ENCODE data around the gene SPON1.
"Not testable (repeated sequence)": the region's sequence is repeated elsewhere in the genome, so short reads cannot be mapped to it uniquely, and the experiment has no call there.

SPON1 gene

DNA sequence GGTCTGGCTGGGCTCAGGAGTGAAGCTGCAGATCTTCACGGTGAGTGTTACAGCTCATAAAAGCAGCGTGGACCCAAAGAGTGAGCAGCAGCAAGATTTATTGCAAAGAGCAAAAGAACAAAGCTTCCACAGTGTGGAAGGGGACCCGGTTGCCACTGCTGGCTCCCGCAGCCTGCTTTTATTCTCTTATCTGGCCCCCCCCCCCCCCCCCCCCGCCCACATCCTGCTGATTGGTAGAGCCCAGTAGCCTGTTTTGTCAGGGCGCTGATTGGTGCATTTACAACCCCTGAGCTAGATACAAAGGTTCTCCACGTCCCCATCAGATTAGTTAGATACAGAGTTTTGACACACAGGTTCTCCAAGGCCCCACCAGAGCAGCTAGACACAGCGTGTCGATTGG is 128.1 kb downstream of the SPON1 start:
- not testable (repeated sequence) for DNase-seq

DNA sequence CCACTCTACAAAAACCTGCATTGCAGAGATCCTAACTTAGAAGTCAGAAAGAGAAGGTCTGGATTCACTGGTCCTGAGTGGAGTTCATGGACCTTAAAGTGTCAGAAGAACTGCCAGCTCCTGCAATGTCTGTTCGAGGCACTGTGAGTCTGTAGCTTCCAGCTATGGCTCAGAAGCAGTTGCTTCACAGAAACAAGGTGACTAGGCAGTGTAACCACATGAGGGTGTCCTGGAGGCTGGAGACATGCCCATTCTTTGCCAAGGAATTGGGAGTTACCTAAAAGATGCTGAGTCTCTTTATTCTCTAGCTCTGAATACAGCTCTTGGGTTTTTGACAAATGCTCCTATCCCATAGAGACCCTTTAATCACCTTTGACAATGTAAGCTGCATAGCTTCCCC is 130.5 kb downstream of the SPON1 start:
- DNase-seq: no peak

DNA sequence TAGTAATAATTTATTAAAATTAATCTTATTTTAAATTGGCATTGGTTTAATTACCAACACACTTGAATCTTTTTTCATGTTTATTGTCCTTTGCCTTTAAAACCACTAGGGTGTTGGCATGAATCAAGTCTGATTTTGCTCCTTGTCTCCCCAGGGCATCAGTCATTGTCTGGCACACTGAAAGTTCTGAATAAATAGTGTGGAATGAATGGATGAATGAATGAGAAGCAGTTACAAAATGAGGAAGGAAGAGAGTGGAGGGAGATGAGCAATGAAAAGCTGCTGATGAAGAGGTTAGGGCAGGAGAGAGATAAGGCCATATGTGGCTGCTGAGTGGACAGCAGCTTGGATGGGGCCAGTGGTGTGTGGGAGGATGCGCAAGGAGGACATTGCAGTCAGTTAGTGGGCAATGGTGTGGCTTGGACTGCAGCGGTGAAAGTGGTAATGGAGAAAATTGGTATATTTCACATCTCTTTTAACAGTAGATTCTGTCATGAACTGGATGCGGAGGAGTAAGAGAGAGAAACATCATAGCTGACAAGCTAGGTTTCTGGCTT is 132.0 kb downstream of the SPON1 start:
- DNase-seq: no peak

DNA sequence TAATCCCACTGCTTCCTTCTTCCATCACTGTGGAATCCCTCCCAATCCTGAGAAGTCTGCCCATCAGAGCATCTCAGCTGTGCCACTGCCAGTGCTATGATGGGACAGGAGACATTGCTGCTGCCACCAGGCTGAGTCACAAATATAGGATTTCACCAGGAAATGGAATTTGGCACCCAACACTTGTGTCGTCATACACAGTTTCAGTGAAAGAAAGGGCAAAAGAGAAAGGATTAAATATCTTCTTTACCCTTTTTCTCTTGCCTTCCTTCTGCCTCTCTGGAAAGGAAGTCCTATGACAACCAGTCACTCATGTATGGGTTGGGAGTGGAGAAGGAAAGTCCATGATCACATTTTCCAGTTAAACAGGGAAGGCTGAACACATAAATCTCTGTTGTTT is 133.4 kb downstream of the SPON1 start:
- DNase-seq: no peak

DNA sequence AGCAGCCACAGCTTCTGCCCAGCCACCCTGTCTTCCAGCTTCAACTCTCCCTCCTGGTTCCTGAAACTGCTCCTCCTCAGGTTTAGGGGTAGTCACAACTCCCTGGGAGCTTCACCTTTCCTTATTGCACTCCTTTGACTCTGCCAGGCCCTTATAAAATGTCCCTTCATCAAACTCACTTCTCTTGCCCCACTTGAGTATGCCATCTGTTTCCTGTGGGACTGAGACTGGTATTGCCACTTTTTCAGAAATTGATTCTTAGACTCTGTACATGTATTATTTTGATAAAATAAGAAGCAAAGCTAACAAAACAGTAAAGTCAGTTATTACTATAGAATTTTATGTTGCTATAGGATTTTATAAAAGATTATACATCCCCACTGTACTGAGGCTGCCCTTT is 134.1 kb downstream of the SPON1 start:
- DNase-seq: no peak

GRCh38 chr11:14101388-14101787 is 138.9 kb downstream of the SPON1 start:
- DNase-seq: no peak

DNA sequence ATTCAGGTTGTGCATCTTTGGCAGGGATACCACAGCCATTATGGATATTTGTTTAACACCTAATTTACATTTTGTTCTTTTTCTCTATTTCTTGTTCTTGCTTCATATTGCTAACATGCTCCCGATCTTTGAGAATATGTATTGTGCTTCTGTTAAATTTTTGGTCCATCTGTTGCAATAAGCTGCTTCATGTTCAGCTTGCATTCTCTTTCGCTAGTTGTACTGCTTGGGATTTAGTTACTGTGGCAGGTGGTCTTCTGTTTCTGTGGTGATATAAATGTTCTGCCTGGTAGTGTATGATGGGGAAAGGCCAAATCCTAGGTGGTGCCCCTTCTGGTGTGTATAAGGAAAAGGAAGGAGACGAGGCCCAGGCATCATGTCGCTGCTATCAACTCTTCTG is 140.2 kb downstream of the SPON1 start:
- DNase-seq: no peak

GRCh38 chr11:14105446-14105845 is 142.9 kb downstream of the SPON1 start:
- no peak for DNase-seq

- DNase-seq: no peak
Measured at GRCh38 chr11:14106303-14107049, 144.0 kb downstream of the SPON1 start.

- DNase-seq: no peak
Measured at GRCh38 chr11:14107050-14107430, 144.5 kb downstream of the SPON1 start.

- DNase-seq: no peak
Measured at GRCh38 chr11:14109742-14110141, 147.2 kb downstream of the SPON1 start.

GRCh38 chr11:14110629-14111028 is 148.1 kb downstream of the SPON1 start:
- DNase-seq: no peak

DNA sequence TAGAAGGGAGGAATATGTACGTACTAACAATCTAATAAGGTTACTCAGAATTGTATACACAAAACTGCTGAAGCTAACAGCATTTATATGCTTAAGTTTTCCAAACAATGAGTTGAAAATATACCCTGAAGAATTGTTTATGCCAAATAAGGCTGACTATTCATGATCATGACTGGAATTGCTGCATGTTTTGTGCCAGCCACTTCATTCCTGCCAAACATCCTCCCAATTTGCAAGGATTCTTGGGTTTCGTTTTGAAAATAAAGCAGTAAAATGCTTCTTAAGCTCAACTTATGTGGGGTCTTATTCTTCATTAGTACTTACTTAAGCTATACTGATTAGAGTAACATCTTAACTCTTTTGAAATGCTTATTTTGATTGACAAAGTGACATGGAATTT is 149.0 kb downstream of the SPON1 start:
- DNase-seq: no peak

GRCh38 chr11:14112721-14113120 is 150.2 kb downstream of the SPON1 start:
- DNase-seq: no peak

DNA sequence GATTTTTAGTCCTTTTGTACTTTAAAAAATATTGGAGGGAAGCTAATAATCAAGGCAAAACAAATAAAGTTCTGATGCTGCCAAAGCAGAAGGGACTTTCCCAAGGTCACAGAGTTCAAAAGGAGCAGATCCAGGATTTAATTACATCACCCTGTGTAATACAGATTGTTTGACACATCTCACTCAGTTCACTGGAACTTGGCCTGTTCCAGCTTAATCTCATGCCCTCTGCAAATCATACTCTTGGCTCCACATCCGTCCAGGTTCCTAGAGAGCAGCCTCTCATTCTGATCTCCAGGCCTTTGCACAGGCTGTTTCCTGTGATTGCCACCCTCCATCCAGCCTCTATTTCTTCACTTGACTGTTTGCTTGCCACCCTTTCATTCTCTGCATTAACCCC is 151.7 kb downstream of the SPON1 start:
- DNase-seq: no peak

DNA sequence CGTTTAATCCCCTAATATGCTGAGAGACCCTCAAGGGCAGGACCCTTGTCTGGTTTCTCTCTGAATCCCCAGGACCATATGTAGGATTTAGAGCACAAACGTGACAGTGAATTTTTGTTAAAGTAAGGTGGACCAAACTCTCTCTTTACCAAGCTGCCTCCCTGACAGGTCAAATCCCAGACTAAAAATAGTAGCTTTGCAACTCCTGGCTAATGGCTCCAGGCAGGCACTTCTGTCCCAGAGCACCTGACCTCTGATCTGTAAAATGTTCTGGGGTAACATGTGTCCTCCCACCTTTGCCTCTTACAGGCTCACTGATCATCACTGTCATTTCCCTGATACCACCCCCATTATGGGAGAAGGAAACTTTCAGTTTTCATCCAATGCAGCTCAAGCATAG is 152.3 kb downstream of the SPON1 start:
- no peak for DNase-seq

DNA sequence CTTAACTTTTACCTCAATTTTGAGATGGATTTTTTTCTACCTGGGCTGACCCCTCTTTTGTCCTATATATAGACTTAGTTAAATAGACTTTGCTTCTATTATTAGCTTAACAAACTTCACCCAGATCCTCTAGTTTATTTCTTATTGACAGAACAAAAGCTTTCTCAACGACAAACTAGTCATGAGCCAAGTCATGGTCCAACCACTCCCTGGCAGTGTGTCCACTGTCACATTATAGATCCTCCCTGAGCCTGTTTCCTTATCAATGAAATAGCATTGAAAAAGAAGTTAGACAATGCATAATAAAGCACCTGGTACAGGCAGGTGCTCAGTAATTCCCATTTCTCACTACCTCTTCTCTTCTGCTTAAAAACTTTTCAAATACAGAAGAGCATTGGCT is 155.1 kb downstream of the SPON1 start:
- DNase-seq: no peak

DNA sequence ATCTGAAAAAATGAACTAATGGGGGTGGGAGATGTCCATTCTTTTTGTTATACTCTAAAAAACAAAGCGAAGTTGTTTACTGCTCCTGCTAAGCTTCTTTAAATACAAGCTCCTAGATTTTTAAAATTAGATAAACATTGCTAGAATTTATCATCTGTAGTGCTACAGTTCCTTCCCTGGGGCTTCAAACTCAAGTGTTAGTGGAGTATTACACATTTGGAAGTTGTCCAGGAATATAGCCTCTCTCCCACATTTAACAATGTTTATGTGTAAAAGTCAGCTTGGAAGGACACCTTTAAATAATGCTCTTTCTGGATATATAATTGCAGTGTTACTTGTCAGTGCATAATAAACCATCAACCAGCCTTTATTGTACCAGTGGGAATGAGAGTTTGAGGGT is 155.5 kb downstream of the SPON1 start:
- DNase-seq: no peak

DNA sequence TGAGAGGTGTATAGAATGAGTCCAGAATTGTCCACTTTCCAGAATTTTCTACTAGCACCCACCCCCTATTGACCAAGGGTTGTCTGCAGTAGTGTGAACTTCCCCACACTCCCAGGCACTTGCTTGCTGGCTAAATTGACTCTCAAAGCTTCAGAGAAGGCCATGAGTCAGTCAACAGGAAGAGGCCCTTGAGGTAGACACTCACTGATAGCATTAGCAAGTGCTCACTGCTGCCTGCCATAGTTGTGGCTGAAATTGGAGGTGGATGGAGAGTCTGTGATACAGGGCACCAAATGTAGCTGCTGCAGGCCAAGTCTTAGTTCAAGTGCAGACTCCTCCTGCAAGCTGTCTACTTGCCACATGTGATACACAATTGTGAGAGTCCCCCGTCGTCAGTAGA is 156.8 kb downstream of the SPON1 start:
- no peak for DNase-seq

- DNase-seq: no peak
Measured at GRCh38 chr11:14124350-14124749, 161.8 kb downstream of the SPON1 start.

- no peak for DNase-seq
Measured at GRCh38 chr11:14124886-14125285, 162.4 kb downstream of the SPON1 start.

GRCh38 chr11:14125529-14125928 is 163.0 kb downstream of the SPON1 start:
- no peak for DNase-seq

DNA sequence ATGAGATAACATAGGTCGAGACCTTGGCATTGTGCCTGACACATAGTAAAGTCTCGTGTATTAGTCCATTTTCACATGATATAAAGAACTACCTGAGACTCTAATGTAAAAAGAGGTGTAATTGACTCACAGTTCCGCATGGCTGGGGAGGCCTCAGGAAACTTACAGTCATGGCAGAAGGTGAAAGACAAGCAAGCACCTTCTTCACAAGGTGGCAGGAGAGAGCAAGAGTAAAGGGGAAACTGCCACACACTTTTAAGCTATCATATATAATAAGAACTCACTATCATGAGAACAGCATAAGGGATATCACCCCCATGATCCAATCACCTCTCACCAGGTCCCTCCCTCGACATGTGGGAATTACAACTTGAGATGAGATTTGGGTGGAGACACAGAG is 165.2 kb downstream of the SPON1 start:
- no peak for DNase-seq

DNA sequence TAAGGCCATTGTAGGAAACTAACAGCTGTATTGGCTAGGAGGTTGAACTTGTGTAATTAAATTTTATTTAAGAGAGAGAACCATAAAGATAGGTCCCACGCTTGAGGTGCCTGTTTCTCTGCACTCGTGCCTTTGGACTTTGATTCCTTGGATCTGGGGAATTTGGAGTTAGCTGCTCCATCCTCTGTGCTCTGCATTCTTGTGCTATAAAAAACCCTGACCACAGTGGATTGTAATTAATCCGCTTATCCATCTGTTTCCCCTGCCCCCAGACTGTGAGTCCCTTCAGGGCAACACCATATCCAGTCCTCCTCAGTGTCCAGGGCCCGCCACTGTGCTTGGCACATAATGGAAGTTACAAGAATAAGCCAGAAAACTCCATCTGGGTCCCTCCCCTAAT is 169.8 kb downstream of the SPON1 start:
- DNase-seq: no peak

DNA sequence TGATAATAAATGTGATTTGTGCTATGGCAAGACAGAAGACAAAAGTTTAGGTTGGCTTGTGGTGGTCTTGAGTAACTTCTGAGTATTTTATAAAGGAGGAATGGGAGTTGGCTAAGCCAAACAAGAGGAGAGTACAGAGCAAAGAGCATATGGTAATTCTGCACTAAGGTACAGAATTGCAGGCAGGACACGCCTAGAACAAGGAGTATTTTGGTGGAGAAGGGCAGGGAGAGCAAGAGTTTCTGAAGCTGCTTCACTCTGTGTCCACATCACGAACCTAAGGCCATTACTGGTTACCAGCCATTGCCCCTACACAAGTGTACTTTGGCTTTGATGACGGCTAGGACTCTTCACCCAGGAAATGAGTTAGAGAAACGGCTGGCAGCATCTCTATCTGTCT is 170.9 kb downstream of the SPON1 start:
- no peak for DNase-seq
